Dendritic cell treated with granulocyte-macrophage colony-stimulating factor and Interleukin-4, amounts not matched to agents 40 ng/mL and 50 ng/mL, for 4 days (primary cell): ENCODE measurements around the gene OR4K2.
"Not testable (repeated sequence)": the region's sequence is repeated elsewhere in the genome, so short reads cannot be mapped to it uniquely, and the experiment has no call there.

Experiments
- H3K27ac Mint-ChIP-seq: one replicate; pipeline ENCODE4 v1.8.0; 2022; ENCODE audit warnings: mild to moderate bottlenecking, mixed read lengths
- H3K27me3 Mint-ChIP-seq: one replicate; pipeline ENCODE4 v1.8.0; 2022; ENCODE audit warnings: mild to moderate bottlenecking, mixed read lengths
- H3K36me3 Mint-ChIP-seq: one replicate; pipeline ENCODE4 v1.8.0; 2022; ENCODE audit warnings: low read depth, mixed read lengths
- H3K4me1 Mint-ChIP-seq: one replicate; pipeline ENCODE4 v1.8.0; 2022; ENCODE audit warnings: low read depth, mixed read lengths
- H3K4me3 Mint-ChIP-seq: one replicate; pipeline ENCODE4 v1.8.0; 2022; ENCODE audit warnings: mild to moderate bottlenecking, moderate library complexity, mixed read lengths
- H3K9me3 Mint-ChIP-seq: one replicate; pipeline ENCODE4 v1.8.0; 2022; ENCODE audit warnings: mixed read lengths
- intact Hi-C: fragments of 100-400 bp; cut with micrococcal nuclease; formaldehyde crosslinking; loops from one replicate; pipeline ENCODE4 v1.15.0; 2022

Gene OR4K2, protein sequence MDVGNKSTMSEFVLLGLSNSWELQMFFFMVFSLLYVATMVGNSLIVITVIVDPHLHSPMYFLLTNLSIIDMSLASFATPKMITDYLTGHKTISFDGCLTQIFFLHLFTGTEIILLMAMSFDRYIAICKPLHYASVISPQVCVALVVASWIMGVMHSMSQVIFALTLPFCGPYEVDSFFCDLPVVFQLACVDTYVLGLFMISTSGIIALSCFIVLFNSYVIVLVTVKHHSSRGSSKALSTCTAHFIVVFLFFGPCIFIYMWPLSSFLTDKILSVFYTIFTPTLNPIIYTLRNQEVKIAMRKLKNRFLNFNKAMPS

DNA sequence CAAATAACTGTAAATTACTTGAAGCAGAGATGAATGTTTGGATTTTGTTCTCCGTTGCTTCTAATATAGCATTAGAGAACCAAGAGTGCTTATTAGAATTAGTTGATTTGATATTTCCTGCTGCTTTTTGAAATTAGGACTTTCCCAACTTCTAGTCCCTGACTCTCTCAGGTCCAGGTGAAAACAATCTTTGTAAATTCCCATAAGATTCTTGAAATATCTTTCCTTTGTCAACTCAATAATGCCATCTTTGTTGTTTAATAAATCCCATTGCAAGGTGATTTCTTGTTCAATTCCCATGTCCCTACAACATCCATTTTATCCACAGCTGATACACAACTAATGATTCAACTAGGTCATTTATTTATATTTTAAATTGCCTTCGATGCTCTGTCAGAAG lies at the start of gene OR4K2:
Gene OR4K2, plus strand, starts transcription at position 301 of the 400 bp plus-strand sequence. CDS start 1,126 bp downstream, outside the sequence.
- H3K9me3 Mint-ChIP-seq = no peaks in the 10 kb centered on the region
- no peak within 1 kb of the TSS for H3K27ac Mint-ChIP-seq
- H3K27me3 Mint-ChIP-seq = no peaks in the 10 kb centered on the region
- intact Hi-C loops = no loop called here
- H3K36me3 Mint-ChIP-seq = no peaks in the 10 kb centered on the region
- H3K4me1 Mint-ChIP-seq = no peaks in the 10 kb centered on the region
- H3K4me3 Mint-ChIP-seq = no peak within 1 kb of the TSS

DNA sequence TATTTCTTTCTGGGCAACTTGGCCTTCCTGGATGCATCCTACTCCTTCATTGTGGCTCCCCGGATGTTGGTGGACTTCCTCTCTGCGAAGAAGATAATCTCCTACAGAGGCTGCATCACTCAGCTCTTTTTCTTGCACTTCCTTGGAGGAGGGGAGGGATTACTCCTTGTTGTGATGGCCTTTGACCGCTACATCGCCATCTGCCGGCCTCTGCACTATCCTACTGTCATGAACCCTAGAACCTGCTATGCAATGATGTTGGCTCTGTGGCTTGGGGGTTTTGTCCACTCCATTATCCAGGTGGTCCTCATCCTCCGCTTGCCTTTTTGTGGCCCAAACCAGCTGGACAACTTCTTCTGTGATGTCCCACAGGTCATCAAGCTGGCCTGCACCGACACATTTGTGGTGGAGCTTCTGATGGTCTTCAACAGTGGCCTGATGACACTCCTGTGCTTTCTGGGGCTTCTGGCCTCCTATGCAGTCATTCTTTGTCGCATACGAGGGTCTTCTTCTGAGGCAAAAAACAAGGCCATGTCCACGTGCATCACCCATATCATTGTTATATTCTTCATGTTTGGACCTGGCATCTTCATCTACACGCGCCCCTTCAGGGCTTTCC lies 47.2 kb upstream of the OR4K2 start:
- H3K4me3 Mint-ChIP-seq, intact Hi-C loops: not testable (repeated sequence)

DNA sequence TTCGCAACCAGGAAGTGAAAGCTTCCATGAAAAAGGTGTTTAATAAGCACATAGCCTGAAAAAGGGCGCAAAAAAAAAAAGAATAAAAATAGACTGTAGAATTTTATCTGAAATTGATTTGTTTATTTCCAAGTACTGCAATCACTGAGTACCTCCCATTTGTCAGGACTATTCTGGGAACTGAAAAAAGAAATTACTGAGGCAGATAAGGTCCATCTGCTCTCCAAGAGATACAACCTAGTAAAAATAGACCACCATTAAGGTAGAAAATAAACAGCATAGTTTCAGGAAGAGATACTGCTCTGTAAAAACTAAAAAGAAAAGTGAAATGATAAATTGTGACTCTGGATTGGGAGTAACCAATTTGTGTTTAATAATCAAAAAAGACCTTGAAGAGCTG lies 46.6 kb upstream of the OR4K2 start:
- intact Hi-C loops = no loop called here
- H3K4me1 Mint-ChIP-seq = no peaks in the 10 kb centered on the region
- no peak overlapping the region for H3K4me3 Mint-ChIP-seq
- H3K9me3 Mint-ChIP-seq = no peaks in the 10 kb centered on the region
- no peaks in the 10 kb centered on the region for H3K27me3 Mint-ChIP-seq
- H3K27ac Mint-ChIP-seq = no peak overlapping the region
- no peaks in the 10 kb centered on the region for H3K36me3 Mint-ChIP-seq

More for the DNA sequence above, 47.2 kb upstream of the OR4K2 start:
- not testable (repeated sequence) for H3K9me3 Mint-ChIP-seq, H3K27me3 Mint-ChIP-seq, H3K4me1 Mint-ChIP-seq, H3K27ac Mint-ChIP-seq, H3K36me3 Mint-ChIP-seq

DNA sequence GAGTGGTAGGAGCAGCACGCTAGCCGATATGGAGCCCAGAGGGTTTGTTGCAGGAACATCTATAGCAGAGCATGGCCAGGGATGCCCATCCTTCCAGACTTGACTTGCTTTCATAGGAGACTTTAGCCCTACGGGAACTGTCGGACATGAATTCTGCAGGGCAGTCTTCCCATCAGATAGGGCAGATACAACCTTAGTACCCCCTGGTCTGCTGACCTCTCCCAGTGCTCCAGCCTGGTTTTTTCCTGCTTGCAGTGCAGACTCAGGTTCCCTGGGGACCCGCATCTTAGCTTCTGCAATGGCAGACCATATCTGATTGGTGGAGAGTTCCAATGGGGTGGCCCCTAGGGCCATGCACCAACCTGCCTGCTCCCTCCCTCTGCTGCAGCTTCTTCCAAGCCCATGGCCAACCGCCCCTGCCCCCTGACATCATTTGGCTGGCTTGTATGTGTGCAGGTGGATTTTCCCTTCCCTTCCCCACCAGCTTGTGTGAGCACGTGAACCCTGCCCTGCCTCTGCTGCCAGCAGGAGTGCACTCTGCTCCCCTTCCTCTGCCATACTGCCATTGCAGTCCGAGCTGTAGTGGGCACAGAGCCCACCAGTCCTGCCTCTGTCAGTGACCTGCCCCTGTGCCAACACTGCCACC lies 40.6 kb upstream of the OR4K2 start:
- H3K36me3 Mint-ChIP-seq, H3K27ac Mint-ChIP-seq, H3K4me1 Mint-ChIP-seq, H3K27me3 Mint-ChIP-seq, intact Hi-C loops, H3K9me3 Mint-ChIP-seq, H3K4me3 Mint-ChIP-seq: not testable (repeated sequence)

DNA sequence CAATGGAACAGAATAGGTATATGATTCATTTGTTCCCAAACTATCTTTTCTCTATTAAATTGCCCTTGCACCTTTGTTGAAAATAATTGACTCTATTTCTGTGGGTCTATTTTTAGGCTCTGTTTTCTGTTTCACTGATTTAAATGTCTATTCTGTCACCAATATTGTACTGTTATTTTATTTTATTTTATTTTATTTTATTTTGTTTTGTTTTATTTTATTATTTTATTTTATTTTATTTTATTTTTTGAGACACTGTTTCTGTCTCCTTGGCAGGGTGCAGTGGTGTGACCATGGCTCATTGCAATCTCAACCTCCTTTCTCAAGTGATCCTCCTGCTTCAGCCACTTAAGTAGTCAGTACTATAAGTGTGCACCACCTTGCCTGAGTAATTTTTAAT lies 36.5 kb upstream of the OR4K2 start:
- no peaks in the 10 kb centered on the region for H3K36me3 Mint-ChIP-seq
- H3K27me3 Mint-ChIP-seq = no peaks in the 10 kb centered on the region
- H3K9me3 Mint-ChIP-seq = no peaks in the 10 kb centered on the region
- no peak overlapping the region for H3K27ac Mint-ChIP-seq
- intact Hi-C loops = no loop called here
- no peak overlapping the region for H3K4me3 Mint-ChIP-seq
- H3K4me1 Mint-ChIP-seq = no peaks in the 10 kb centered on the region

DNA sequence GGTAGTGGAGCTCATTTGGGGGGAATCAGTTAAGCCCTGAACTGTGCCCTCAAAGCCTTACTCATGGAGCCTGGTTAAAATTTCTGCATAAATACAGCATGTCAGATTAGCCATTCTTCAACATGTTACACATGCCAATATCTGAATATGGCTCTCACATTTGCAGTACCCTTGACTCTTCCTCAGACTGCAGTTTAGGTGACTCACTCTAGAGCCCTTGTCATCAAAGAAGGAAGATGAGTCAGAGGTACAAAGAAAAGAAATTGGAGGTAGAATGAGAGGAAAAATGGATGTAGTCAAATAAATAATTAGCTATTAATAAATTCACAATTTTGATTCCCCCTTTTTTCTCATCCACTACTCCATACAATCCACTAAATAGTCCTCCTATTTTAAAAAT lies 23.6 kb upstream of the OR4K2 start:
- Mint-ChIP-seq H3K27ac (no peak overlapping the region), H3K4me3 (no peak overlapping the region), H3K4me1 (no peaks in the 10 kb centered on the region), H3K9me3 (no peaks in the 10 kb centered on the region), H3K27me3 (no peaks in the 10 kb centered on the region), H3K36me3 (no peaks in the 10 kb centered on the region)
- intact Hi-C loops = no loop called here

DNA sequence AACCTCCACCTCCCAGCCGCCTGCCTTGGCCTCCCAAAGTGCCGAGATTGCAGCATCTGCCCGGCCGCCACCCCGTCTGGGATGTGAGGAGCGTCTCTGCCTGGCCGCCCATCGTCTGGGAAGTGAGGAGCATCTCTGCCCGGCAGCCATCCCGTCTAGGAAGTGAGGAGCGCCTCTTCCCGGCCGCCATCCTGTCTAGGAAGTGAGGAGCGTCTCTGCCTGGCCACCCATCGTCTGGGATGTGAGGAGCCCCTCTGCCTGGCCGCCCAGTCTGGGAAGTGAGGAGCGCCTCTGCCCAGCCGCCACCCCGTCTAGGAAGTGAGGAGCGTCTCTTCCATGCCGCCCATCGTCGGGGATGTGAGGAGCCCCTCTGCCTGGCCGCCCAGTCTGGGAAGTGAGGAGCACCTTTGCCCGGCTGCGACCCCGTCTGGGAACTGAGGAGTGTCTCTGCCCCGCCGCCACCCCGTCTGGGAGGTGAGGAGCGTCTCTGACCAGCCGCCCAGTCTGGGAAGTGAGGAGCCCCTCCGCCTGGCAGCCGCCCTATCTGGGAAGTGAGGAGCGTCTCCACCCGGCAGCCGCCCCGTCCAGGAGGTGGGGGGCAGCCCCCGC lies 8.8 kb upstream of the OR4K2 start:
- H3K27me3 Mint-ChIP-seq, H3K36me3 Mint-ChIP-seq, intact Hi-C loops, H3K27ac Mint-ChIP-seq, H3K4me3 Mint-ChIP-seq, H3K9me3 Mint-ChIP-seq, H3K4me1 Mint-ChIP-seq: not testable (repeated sequence)

DNA sequence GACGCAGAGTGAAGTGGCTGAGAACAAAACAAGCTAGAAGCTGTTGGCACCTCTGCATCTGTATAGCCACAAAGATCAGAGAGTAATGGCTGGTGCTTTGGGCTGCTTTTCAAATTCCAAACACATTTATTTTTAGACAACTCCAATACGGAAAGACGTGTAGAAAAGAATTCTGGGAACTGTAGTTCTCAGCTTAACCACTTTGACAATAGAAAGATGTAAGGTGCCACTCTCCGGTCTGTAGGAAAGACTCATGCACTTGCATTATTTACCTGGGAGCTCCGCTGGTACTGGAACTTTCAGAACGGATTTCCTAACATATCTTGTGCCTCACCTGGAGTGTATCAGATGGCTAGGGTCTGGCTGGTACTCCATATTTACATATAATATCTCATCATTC lies 1.8 kb upstream of the OR4K2 start:
- no peaks in the 10 kb centered on the region for H3K4me1 Mint-ChIP-seq
- H3K36me3 Mint-ChIP-seq = no peaks in the 10 kb centered on the region
- H3K9me3 Mint-ChIP-seq = no peaks in the 10 kb centered on the region
- H3K27ac Mint-ChIP-seq = no peak overlapping the region
- no peaks in the 10 kb centered on the region for H3K27me3 Mint-ChIP-seq
- intact Hi-C loops = no loop called here
- H3K4me3 Mint-ChIP-seq = no peak overlapping the region

DNA sequence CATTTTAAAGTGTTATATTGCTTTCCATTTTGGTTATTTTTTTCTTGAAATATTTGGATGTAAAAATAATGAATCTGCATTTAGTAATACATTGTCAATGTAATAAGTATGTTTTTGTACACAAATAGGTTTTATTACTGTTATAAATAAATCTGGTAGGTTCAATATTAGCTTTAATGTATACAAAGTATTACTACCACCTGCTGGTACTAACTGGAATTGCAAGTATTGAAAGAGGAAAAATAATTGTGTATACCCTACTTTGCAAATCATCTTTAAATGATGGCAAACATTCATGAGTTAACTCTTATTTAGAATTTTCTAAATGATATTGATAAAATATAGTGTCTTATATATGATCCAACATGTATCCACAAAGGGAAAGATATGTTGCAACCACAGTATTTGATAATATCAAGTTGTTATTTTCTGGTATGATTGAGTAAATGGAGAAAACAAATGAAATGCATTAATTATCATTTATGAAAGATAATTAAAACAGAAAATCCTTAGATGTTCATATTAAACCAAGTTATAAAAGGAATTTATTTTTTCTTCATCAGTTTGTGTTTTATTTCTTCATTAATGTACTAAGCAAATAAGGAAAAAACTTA lies 3.2 kb downstream of the OR4K2 start:
- H3K36me3 Mint-ChIP-seq = no peaks in the 10 kb centered on the region

DNA sequence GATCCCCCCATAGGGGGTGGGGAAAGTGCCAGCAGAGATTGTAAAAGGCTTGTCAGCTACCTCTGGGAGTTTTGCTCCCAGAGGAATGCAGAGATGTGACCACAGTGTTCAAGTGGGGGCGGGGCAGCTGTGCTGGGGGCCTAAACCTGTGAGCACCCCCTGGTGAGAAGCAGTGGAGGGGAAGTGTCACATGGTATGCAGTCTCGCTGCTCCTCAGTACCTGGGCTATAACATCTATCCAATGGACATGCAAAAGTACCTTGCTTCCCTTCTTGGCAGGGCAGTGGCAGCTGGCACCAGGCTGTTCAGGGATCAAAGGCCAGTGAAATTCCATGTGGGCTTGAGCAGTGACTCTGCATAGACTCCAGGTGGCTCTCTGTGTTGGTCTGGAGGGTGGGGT lies 20.3 kb downstream of the OR4K2 start:
- no peaks in the 10 kb centered on the region for H3K36me3 Mint-ChIP-seq
- intact Hi-C loops = no loop called here
- H3K4me3 Mint-ChIP-seq = no peak overlapping the region
- H3K9me3 Mint-ChIP-seq = peaks cover 16% of the 10 kb centered on the region
- H3K27ac Mint-ChIP-seq = no peak overlapping the region
- no peaks in the 10 kb centered on the region for H3K27me3 Mint-ChIP-seq
- H3K4me1 Mint-ChIP-seq = no peaks in the 10 kb centered on the region

More for the DNA sequence above, 3.2 kb downstream of the OR4K2 start:
- Mint-ChIP-seq H3K9me3 (no peaks in the 10 kb centered on the region), H3K4me1 (no peaks in the 10 kb centered on the region), H3K4me3 (no peak overlapping the region), H3K27ac (no peak overlapping the region), H3K27me3 (no peaks in the 10 kb centered on the region)
- intact Hi-C loops = no loop called here

DNA sequence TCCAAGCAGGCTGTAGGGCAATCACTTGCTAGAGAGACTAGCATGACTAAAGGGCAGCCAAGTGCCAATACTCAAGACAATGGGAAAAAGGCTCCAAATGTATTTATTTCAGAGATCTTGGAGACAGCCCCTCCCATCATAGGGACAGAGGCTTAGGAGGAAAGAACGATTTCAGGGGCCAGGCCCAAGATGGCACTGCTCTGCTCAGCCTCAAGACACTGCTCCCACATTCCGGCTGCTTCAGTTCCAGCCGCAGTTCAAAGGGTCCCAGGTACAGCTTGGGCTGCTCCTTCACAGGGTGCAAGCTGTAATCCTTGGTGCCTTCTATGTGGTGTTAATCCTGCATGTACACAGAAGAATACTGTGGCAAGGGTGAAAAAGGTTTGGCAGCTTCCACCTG lies 26.1 kb downstream of the OR4K2 start:
- no peak overlapping the region for H3K4me3 Mint-ChIP-seq
- no peak overlapping the region for H3K27ac Mint-ChIP-seq
- no peaks in the 10 kb centered on the region for H3K27me3 Mint-ChIP-seq
- intact Hi-C loops = no loop called here
- H3K36me3 Mint-ChIP-seq = no peaks in the 10 kb centered on the region
- no peaks in the 10 kb centered on the region for H3K4me1 Mint-ChIP-seq
- peaks cover 22% of the 10 kb centered on the region for H3K9me3 Mint-ChIP-seq

DNA sequence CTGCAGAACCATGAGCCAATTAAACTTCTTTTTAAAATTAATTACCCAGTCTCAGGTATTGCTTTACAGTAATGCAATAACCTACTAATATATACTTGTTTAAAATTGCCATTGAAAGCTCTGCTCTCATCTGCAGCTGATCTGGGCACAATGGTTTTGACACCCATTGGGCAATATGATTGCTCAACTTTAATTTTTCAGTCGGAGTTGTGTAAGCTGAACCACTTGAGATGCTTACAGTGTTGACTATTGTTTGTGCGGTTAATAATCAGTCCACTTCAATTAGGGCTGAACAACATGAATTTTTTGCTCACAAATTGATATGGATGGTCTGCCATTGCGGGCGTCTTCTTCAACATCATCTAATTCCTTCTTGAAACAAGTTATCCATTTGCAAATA lies 27.5 kb downstream of the OR4K2 start:
- H3K27me3 Mint-ChIP-seq = no peaks in the 10 kb centered on the region
- peaks cover 12% of the 10 kb centered on the region for H3K9me3 Mint-ChIP-seq
- no peak overlapping the region for H3K27ac Mint-ChIP-seq
- H3K4me1 Mint-ChIP-seq = no peaks in the 10 kb centered on the region
- no peak overlapping the region for H3K4me3 Mint-ChIP-seq
- intact Hi-C loops = no loop called here
- no peaks in the 10 kb centered on the region for H3K36me3 Mint-ChIP-seq

DNA sequence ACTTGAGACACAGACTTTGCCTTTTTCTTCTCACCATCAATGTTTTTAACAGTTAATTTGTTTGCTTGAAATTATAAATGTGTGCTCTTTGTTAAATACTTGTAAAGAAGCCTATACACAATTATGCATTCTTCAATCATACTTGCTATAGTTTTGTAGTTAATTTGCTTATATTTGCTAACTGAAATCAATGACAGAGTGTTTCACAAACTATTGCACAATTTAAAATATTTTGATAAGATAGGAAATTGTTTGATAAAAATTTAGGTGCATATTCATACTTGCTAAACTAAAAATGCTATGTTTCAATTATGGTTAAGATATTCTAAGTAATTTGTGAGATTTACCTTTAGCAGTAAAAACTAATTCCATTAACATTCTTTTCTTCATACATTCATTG lies 31.7 kb downstream of the OR4K2 start:
- intact Hi-C loops = no loop called here
- no peak overlapping the region for H3K27ac Mint-ChIP-seq
- no peaks in the 10 kb centered on the region for H3K4me1 Mint-ChIP-seq
- no peak overlapping the region for H3K4me3 Mint-ChIP-seq
- H3K27me3 Mint-ChIP-seq = no peaks in the 10 kb centered on the region
- no peaks in the 10 kb centered on the region for H3K36me3 Mint-ChIP-seq
- no peaks in the 10 kb centered on the region for H3K9me3 Mint-ChIP-seq

DNA sequence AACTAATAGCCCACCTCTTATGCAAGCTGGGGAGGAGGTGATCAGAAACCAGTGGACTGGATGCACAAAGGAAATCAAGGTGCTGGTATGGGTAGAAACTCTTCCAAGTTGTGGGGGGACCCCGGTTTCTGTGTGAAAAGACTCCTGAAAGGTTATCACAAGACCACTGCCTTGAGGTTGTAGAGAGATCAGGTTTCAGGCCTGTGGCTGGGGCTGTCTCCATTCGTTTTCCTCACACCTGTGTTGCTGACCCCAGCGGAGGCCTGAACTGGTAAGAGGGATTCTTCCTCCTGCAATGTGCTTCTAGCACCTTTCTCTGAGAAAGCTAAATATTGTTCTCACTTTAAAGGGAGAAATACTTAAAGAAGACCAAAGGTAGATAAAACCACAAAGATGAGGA lies 36.2 kb downstream of the OR4K2 start:
- no peaks in the 10 kb centered on the region for H3K4me1 Mint-ChIP-seq
- no peak overlapping the region for H3K27ac Mint-ChIP-seq
- no peaks in the 10 kb centered on the region for H3K9me3 Mint-ChIP-seq
- H3K36me3 Mint-ChIP-seq = no peaks in the 10 kb centered on the region
- H3K4me3 Mint-ChIP-seq = no peak overlapping the region
- intact Hi-C loops = no loop called here
- no peaks in the 10 kb centered on the region for H3K27me3 Mint-ChIP-seq
